ENCODE data around the gene DNAJC15. TPM values are rescaled to one million over a fixed set of nuclear protein-coding genes. Genes with fewer than 3 reads are reported as not detected.

DNAJC15 gene
- total RNA-seq, 4 donors from 2014 or later, result 9.3 to 21.6 (median 12.7) TPM

DNA sequence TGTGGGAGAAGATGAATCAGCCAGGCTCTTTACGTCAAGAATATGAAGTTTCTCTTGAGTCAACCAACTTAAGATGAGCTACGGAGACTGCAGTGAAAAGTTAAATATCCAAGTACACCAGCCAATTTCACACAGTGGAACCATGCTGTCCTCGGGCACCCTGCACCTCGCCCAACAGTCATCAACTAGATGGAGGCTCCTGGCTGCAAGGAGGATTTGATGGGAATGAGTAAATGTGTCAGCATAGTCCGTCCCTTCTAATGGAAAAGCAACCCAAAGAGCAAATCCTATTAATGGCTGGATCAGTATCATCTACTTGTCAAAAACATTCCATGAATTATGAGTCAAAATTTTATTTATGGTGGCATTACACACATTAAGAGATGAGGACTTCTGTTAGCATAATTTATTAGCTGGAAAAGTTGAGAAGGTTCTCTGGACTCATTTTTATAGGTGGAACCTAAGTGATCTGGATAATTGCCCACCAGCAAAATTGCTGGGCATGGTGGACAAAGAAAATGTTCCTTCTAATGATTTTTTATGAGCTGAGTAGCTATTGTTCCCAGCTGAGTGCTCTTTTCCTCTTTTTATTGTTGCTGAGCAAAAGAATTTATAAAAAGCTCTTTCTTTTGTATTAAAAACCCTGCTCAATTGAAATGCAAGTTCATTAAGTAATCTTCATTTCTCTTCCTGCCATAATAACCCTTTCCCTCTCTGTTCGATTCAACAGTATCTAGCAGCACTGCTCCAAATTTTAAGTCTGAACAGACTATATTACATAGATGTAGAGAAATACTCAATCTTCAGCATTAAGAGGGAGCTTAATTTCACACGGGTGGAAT is 88.4 kb downstream of the DNAJC15 start:
- no peaks in the 10 kb centered on the region for H3K9me3 ChIP-seq
- 79 to 81% methylated on average over 7 of the region's 7 CpGs for WGBS, 2 donors (ENCODE audit: low coverage in 1 of 2)
- no peak for TF ChIP-seq POLR2A (IDR thresholded peaks at IDR 0.05)
- TF ChIP-seq, protein P1, sequence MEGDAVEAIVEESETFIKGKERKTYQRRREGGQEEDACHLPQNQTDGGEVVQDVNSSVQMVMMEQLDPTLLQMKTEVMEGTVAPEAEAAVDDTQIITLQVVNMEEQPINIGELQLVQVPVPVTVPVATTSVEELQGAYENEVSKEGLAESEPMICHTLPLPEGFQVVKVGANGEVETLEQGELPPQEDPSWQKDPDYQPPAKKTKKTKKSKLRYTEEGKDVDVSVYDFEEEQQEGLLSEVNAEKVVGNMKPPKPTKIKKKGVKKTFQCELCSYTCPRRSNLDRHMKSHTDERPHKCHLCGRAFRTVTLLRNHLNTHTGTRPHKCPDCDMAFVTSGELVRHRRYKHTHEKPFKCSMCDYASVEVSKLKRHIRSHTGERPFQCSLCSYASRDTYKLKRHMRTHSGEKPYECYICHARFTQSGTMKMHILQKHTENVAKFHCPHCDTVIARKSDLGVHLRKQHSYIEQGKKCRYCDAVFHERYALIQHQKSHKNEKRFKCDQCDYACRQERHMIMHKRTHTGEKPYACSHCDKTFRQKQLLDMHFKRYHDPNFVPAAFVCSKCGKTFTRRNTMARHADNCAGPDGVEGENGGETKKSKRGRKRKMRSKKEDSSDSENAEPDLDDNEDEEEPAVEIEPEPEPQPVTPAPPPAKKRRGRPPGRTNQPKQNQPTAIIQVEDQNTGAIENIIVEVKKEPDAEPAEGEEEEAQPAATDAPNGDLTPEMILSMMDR (IDR thresholded peaks at IDR 0.05), result no peak
- no peak for TF ChIP-seq POLR2AphosphoS5 (IDR thresholded peaks at IDR 0.05)
- TF ChIP-seq EP300 (IDR thresholded peaks at IDR 0.05), result no peak
- H3K4me3 ChIP-seq, result no peak overlapping the region
- ATAC-seq, result no peak
- H3K27me3 ChIP-seq, result no peaks in the 10 kb centered on the region
- H3K36me3 ChIP-seq, result peaks cover 0 to 10% of the 10 kb centered on the region in 2 donors
- H3K27ac ChIP-seq, result no peak overlapping the region
- peaks cover 0 to 4% (median 0%) of the 10 kb centered on the region in 3 donors for H3K4me1 ChIP-seq

DNA sequence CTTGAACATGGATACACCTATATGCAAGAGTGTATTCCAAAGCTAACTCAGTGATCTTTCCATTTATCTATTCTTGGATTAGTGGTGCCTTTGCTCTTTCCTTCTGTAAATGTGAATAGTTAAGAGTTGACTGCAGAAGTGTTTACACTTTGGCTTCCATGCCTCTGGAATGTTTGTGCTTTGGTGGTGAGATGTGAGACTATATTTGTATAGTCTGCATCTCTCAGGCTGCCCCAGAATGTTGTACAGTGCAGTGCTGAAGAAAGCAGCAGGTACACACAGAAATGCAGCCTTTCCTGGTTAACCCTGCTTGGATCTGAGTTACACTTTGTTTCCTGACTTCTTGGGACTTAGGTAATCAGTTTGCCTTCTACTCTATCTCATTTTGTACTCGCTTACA is 90.2 kb downstream of the DNAJC15 start:
- no peak for TF ChIP-seq POLR2AphosphoS5 (IDR thresholded peaks at IDR 0.05)
- no peak for TF ChIP-seq POLR2A (IDR thresholded peaks at IDR 0.05)
- TF ChIP-seq, protein P1 (IDR thresholded peaks at IDR 0.05), result no peak
- TF ChIP-seq EP300 (IDR thresholded peaks at IDR 0.05), result no peak
- ATAC-seq, result no peak
- whole genome bisulfite sequencing, 2 donors (ENCODE audit: low coverage in 1 of 2), result 33 to 77% methylated on average over 1 of the region's 1 CpG
- H3K4me1 ChIP-seq, result peaks cover 0 to 4% (median 0%) of the 10 kb centered on the region in 3 donors
- H3K9me3 ChIP-seq, result no peaks in the 10 kb centered on the region
- no peak overlapping the region for H3K27ac ChIP-seq
- no peaks in the 10 kb centered on the region for H3K36me3 ChIP-seq
- H3K4me3 ChIP-seq, result no peak overlapping the region
- H3K27me3 ChIP-seq, result no peaks in the 10 kb centered on the region

DNA sequence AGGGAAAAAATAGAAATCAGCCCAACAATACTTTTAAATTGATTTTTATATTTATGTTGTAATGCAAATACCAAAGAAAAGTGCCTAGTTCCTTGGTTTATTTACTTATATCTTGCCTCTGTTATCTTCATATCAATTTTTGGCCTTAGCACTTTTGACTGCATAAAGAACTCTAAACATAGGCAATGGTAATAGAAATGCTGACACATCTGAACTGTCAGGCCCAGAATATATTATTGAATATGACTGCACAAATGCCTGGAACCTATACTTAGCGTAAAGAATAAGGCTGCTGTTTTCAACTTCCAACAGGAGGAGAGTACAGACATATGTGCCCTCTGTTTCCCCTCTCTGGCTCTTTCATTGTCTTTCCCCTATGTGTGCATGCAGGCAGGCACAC is 91.1 kb downstream of the DNAJC15 start:
- Histone ChIP-seq H3K36me3 (no peaks in the 10 kb centered on the region), H3K27ac (no peak overlapping the region), H3K27me3 (no peaks in the 10 kb centered on the region), H3K4me3 (no peak overlapping the region), H3K4me1 (peaks cover 0 to 4% (median 0%) of the 10 kb centered on the region in 3 donors), H3K9me3 (no peaks in the 10 kb centered on the region)
- no peak for ATAC-seq
- no peak for TF ChIP-seq POLR2AphosphoS5 (IDR thresholded peaks at IDR 0.05)
- WGBS, 2 donors (ENCODE audit: low coverage in 1 of 2), result 63 to 90% methylated on average over 1 of the region's 1 CpG

DNA sequence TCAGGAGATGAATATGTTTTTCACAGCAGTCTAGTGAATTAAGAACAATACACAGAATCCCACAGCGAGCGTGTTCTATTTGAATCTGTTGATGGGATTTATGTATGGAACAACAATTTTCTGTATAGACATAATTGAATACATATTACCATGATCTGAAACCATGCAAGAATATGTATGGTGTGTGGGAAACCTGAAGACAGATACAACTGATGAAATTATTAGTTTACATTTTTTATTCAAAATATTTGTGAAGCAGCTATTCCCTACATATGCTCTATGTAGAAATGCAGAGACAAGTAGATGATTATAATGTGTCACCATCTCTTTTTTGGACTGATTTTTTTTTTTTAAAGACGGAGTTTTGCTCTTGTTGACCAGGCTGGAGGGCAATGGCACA is 91.8 kb downstream of the DNAJC15 start:
- no peaks in the 10 kb centered on the region for H3K36me3 ChIP-seq
- no peaks in the 10 kb centered on the region for H3K9me3 ChIP-seq
- no peak overlapping the region for H3K4me3 ChIP-seq
- H3K27ac ChIP-seq, result no peak overlapping the region
- ATAC-seq, result no peak
- H3K27me3 ChIP-seq, result no peaks in the 10 kb centered on the region
- TF ChIP-seq EP300 (IDR thresholded peaks at IDR 0.05) (no peak), POLR2AphosphoS5 (IDR thresholded peaks at IDR 0.05) (no peak), POLR2A (IDR thresholded peaks at IDR 0.05) (no peak)
- TF ChIP-seq, protein P1 (IDR thresholded peaks at IDR 0.05), result no peak
- 94% methylated on average over 3 of the region's 3 CpGs for WGBS, 2 donors (ENCODE audit: low coverage in 1 of 2)
- peaks cover 0 to 4% (median 0%) of the 10 kb centered on the region in 3 donors for H3K4me1 ChIP-seq

DNA sequence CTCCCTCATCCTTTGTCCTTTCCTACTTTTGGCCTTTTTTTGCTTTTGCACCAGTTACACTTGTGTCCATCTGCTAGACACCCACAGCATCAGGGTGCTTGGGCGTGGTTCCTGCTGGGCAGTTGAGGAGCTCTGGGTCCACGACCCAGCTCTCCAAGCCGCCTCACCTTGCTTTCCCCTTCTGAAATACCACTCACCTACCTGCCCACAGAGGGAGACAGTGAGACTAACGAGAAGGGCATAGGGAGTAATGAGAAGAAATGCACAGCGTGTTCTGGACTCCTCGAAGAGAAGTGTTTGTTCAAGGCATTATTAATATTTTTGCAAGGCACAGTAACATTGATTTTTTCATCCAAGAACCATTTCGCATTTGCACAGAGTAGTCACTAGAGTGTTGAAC is 92.9 kb downstream of the DNAJC15 start:
- no peak for ATAC-seq
- TF ChIP-seq, protein P1 (IDR thresholded peaks at IDR 0.05), result no peak
- TF ChIP-seq EP300 (IDR thresholded peaks at IDR 0.05) (no peak), POLR2AphosphoS5 (IDR thresholded peaks at IDR 0.05) (no peak), POLR2A (IDR thresholded peaks at IDR 0.05) (no peak)
- WGBS, 2 donors (ENCODE audit: low coverage in 1 of 2), result 95 to 96% methylated on average over 4 to 7 of the region's 7 CpGs
- no peak overlapping the region for H3K27ac ChIP-seq
- no peaks in the 10 kb centered on the region for H3K36me3 ChIP-seq
- no peaks in the 10 kb centered on the region for H3K27me3 ChIP-seq
- no peaks in the 10 kb centered on the region for H3K9me3 ChIP-seq
- no peak overlapping the region for H3K4me3 ChIP-seq
- peaks cover 0 to 4% (median 0%) of the 10 kb centered on the region in 3 donors for H3K4me1 ChIP-seq
